Adipocyte (in vitro differentiated cells): ENCODE measurements around the gene LRRC31.

Experiments
- DNase-seq: peaks from one replicate; pipeline ENCODE4 v3.0.0-alpha.2; 2015; ENCODE audit warnings: low read depth
- H3K27me3 ChIP-seq: replicated peaks from 2 replicates; pipeline ENCODE4 v1.7.0; 2013; ENCODE audit warnings: mild to moderate bottlenecking, low read length, moderate library complexity; ENCODE audit not compliant: control insufficient read depth, insufficient read depth
- H3K36me3 ChIP-seq: 2 replicates; pipeline ENCODE4 v1.7.0; 2013; ENCODE audit warnings: low read length, mild to moderate bottlenecking, moderate library complexity; ENCODE audit not compliant: control insufficient read depth, insufficient read depth, severe bottlenecking
- H3K4me1 ChIP-seq: 2 replicates; pipeline ENCODE4 v1.7.0; 2013; ENCODE audit warnings: mild to moderate bottlenecking, low read length, moderate library complexity; ENCODE audit not compliant: control insufficient read depth, insufficient read depth
- H3K4me3 ChIP-seq: 2 replicates; pipeline ENCODE4 v1.7.0; 2013; ENCODE audit warnings: mild to moderate bottlenecking, low read length, moderate library complexity
- H3K9ac ChIP-seq: 2 replicates; pipeline ENCODE4 v1.7.0; 2013; ENCODE audit warnings: mild to moderate bottlenecking, low read length, moderate library complexity
- H3K9me3 ChIP-seq: 2 replicates; pipeline ENCODE4 v1.7.0; 2013; ENCODE audit warnings: mild to moderate bottlenecking, low read length, moderate library complexity; ENCODE audit not compliant: control insufficient read depth

LRRC31 gene

DNA sequence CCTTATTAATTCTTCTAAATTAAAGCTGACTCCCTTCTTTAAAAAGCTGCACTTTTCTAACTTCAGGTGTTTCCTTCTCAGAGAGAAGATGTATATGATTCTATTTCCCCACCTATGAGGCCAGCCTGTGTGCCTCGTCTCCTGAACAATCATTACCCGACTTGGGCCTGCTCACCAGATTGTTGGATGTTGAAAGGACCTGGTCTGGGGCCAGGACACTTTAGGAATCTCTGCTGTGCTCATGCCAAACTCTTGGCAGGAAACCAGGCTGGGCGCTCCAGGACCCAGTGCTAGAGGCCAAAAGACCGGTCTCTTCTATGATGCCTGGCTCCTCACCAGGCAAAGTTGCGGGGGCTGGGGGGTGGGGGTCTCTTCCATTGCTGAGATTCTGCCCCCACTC, 16.9 kb upstream of the LRRC31 start:
- H3K9me3 ChIP-seq = no peaks in the 10 kb centered on the region
- peak; percentile 77 for DNase-seq
- peak overlapping the region; percentile 34 for H3K9ac ChIP-seq
- H3K36me3 ChIP-seq = no peaks in the 10 kb centered on the region
- peaks cover 13% of the 10 kb centered on the region for H3K4me1 ChIP-seq
- peak overlapping the region; percentile 12 for H3K4me3 ChIP-seq
- peaks cover 4% of the 10 kb centered on the region for H3K27me3 ChIP-seq

DNA sequence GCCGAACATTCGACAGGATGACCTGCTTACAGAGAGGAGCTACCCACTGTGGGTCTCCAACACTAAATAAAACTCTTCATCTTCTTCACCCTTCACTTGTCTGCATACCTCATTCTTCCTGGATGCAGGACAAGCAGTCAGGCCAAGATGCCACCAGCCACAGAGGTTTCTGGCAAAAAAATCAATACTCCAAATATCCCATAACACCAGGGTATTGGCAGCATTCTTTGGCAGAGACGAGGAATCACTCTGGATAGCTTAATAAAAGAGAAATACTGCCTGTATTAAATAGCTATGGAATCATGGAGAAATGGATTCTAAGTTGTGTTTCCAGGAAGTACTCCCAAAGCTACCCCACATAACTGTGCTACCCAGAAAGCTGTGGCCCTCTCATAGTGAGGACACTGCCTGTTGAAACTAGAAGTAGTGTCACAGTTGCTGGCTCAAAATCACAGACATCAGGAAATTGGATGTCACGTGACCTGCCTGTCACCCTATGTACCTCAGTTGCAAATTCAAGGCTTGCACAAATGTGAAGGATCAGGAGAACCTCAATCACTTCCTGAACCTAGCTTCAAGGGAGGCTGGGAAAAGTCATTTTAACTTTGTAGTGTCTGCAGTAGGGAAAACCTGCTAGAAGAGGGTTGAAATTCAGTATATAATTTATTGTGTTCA, 11.0 kb upstream of the LRRC31 start:
- Histone ChIP-seq H3K9me3 (no peaks in the 10 kb centered on the region), H3K27me3 (no peaks in the 10 kb centered on the region), H3K4me3 (no peak overlapping the region), H3K4me1 (peaks cover 19% of the 10 kb centered on the region), H3K36me3 (no peaks in the 10 kb centered on the region), H3K9ac (no peak overlapping the region)
- no peak for DNase-seq

DNA sequence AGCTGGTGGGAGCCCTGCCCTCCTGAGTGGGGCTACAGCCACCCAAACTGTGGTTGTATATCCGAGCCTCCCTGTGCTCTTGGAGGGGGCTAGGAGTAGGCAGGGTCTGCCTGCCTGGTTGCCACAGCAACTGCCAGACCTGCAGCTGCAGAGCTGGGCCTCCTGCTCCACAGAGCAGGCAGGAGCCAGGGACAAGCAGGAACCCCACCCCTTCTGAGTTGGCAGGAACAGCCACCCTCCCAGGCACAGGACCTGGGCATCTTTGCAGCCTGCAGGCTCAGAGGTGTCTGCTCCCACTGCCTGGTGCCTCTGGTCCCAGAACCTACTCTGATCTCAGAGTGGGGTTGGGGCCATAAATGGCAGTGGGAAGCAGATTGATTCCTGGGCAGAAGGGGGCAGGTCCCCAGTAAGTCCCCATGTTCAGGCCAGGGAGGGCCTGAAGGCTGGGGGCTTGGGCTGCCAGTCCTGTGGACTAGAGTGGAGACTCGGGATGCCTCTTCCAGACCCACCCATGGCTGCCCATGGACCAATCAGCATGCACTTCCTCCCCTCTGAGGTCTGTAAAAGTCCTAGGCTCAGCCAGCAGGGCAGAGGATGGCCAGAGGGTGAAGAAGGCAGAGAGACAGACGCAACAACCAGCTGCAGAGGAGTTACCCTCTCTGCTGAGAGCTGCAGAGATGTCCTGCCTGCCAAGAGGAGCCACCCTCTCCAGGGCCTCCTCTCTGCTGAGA, 10.3 kb upstream of the LRRC31 start:
- no peak overlapping the region for H3K9ac ChIP-seq
- DNase-seq = no peak
- no peak overlapping the region for H3K4me3 ChIP-seq
- no peaks in the 10 kb centered on the region for H3K36me3 ChIP-seq
- no peaks in the 10 kb centered on the region for H3K9me3 ChIP-seq
- H3K4me1 ChIP-seq = peaks cover 16% of the 10 kb centered on the region
- no peaks in the 10 kb centered on the region for H3K27me3 ChIP-seq

DNA sequence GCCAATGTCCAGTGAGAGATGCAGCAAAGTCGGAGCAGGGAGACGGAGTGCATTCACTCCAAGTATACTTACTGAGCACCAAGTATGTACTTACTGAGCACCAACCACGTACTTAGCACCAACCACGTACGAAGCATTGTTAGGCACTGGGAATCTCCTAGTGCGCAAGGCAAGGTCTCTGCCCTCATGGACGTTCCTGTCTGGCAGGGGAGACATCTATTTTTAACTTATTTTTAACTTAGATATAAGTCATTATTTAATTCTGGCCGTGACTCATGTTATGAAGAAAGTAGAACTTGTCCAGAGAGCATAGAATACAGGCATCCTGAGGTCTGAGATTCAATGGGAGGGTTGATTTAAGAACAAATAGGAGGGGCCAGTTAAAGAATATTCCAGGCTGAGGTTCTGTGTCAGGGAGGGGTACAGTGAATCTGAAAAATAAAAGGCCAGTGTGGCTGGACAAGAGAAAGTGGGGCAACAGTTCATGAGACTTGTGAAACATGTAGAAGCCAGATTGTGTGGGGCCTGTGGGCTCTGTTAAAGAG, 9.3 kb upstream of the LRRC31 start:
- H3K4me1 ChIP-seq = peaks cover 14% of the 10 kb centered on the region
- no peak overlapping the region for H3K4me3 ChIP-seq
- DNase-seq = no peak
- H3K36me3 ChIP-seq = no peaks in the 10 kb centered on the region
- no peak overlapping the region for H3K9ac ChIP-seq
- no peaks in the 10 kb centered on the region for H3K27me3 ChIP-seq
- no peaks in the 10 kb centered on the region for H3K9me3 ChIP-seq

DNA sequence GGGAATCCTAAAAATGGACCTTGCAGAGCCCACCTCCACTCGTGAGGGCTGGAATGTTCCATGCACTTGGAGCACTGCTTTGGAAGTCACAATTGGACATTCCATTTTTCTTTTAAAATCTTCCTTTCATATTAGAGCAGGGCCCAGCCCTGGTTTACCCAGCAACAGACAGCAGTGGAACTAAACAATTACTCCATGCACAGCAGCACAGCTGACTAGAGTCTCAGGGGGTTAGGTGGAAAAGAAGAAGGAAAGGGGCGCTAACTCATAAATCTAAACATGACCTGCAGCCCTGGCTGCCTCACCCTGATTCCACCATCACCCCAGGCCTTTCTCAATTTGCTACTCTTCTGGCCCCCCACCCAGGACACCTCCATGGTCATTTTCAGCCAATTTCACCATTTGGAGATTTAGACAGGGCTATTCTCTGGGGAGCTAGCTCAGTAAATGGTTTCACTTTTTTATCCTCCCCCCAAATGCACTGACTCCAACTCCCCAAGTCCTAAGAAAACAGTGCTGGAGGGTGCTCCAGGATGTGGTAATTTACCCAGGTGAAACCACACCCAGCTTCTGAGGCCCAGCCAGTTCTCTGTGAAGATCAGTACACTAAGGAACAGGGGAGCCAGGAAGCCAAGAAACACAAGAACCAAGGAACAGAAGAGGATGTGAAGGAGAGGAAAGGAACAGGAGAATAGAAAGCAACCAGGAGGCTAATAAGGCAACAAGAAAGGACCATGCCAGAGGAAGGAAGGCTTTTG, 1.6 kb upstream of the LRRC31 start:
- H3K4me3 ChIP-seq = no peak overlapping the region
- no peak overlapping the region for H3K9ac ChIP-seq
- H3K36me3 ChIP-seq = no peaks in the 10 kb centered on the region
- H3K27me3 ChIP-seq = no peaks in the 10 kb centered on the region
- H3K9me3 ChIP-seq = no peaks in the 10 kb centered on the region
- H3K4me1 ChIP-seq = peaks cover 11% of the 10 kb centered on the region
- DNase-seq = no peak

DNA sequence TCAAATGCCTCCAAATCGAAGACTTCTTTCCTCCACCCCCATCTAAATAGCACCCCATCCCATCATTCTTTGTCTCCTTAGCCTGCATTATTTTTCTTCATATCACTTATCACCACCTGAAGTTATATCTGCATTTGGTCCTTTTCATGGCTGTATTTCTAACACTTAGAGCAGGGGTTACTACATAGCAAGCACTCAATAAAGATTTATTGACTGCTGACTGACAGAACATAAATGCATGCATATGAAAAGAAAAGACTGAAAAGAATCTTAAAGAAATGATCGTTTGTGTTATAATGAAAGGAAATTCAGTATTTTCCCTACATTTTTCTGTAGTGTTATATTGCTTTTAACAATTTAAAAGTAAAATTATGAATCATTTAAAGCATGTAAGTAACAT, 1.4 kb downstream of the LRRC31 start:
- H3K27me3 ChIP-seq = no peaks in the 10 kb centered on the region
- no peak overlapping the region for H3K9ac ChIP-seq
- no peak overlapping the region for H3K4me3 ChIP-seq
- no peaks in the 10 kb centered on the region for H3K36me3 ChIP-seq
- no peak for DNase-seq
- H3K4me1 ChIP-seq = peaks cover 14% of the 10 kb centered on the region
- no peaks in the 10 kb centered on the region for H3K9me3 ChIP-seq

DNA sequence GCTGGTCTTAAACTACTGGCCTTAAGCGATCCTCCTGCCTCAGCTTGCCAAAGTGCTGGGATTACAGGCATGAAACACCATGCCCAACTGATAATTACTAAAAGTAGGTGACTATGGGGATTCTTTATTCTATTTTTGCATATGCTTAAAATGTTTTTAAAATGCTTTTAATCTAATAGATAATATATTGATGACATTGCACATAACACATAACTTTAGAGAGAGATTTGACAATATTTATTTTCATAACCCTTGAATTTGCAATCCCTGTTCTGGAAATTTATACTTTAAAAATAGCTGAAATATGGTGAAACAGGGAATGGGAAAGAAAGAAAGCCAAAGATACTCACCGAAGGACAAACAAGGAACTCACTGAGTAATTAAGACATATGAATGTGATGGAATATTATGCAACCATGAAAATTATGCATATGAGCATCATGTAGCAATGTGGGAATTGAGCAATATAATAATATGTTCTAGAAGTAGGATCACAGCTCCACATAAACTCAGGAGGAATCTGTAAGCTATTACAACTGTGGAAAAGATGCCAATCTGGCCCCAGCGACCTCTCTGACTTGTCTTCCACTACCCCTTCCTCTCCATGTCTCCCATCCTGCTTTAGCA, 2.0 kb downstream of the LRRC31 start:
- no peak for DNase-seq
- H3K27me3 ChIP-seq = no peaks in the 10 kb centered on the region
- no peak overlapping the region for H3K9ac ChIP-seq

DNA sequence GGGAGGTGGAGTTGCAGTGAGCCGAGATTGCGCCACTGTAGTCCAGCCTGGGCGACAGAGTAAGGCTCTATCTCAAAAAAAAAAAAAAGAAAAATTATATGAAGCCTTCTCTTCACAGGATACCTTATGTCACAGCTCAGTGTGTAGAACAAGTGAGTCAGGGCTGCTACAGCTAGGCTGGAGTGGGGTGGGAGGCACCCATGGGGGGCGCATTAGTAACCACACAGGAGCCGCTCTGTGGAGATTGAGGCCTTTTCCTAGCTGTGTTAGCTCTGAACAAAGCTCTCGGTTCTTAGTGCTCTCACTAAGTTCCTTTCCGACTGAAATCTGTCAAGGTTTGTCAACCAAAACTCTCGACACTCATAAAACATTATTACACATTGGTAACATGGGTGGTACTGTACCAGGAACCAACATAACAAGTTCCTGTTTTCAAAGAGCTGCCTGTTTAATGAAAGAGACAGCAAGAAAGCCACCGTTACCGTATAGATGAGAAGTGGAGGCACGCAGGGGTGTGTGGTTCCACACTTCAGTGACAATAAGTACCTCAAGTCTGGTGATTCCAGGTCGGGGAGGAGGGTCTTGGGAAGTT, 4.5 kb downstream of the LRRC31 start:
- no peak for DNase-seq
- Histone ChIP-seq H3K36me3 (no peaks in the 10 kb centered on the region), H3K4me3 (no peak overlapping the region), H3K27me3 (peaks cover 3% of the 10 kb centered on the region), H3K9ac (no peak overlapping the region), H3K9me3 (no peaks in the 10 kb centered on the region), H3K4me1 (peaks cover 12% of the 10 kb centered on the region)

More for the DNA sequence above, 2.0 kb downstream of the LRRC31 start:
- no peaks in the 10 kb centered on the region for H3K36me3 ChIP-seq
- H3K9me3 ChIP-seq = no peaks in the 10 kb centered on the region
- H3K4me3 ChIP-seq = no peak overlapping the region
- H3K4me1 ChIP-seq = peaks cover 14% of the 10 kb centered on the region

DNA sequence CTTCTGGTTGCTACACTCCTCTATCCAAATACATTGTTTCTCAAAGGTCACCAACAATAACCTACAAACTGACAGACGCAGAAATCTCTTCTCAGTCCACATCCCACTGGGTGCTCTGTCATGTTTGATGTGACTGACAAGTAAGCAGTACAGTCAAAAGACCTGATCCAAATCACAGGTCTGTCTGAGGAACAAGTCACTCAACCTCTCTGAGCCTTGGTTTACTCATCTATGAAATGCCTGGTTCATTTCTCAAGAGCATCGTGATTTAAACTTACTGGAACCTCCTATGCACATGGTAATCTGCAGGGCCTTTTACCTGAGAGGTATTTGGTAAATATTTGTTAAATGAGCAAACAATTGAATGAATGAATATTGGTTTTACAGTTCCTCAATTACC, 5.5 kb downstream of the LRRC31 start:
- Histone ChIP-seq H3K36me3 (no peaks in the 10 kb centered on the region), H3K4me1 (peaks cover 3% of the 10 kb centered on the region), H3K27me3 (peaks cover 3% of the 10 kb centered on the region), H3K9me3 (no peaks in the 10 kb centered on the region), H3K4me3 (no peak overlapping the region), H3K9ac (no peak overlapping the region)
- DNase-seq = no peak

DNA sequence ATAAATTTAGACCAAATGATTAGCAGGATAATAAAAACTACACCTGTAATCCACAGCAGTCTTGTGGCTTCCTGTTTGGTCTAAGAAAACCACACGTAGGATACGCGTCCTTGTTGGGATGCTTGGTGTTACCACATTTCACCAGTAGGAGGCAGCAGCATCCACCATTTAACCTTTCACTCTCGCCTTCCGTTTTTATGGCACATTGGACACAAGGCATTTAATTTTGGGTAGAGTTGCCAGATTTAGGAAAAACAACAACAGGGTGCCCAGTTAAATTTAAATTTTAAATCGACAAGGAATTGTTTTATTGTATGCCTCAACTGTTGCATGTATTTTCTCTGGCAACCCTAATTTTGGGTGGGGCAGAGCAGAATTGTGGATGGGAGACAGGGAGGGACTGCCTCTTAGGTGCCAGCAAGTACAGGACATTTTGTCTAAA, 6.3 kb downstream of the LRRC31 start:
- DNase-seq = peak; percentile 83
- no peaks in the 10 kb centered on the region for H3K36me3 ChIP-seq
- H3K4me1 ChIP-seq = peaks cover 3% of the 10 kb centered on the region
- H3K4me3 ChIP-seq = no peak overlapping the region
- peaks cover 3% of the 10 kb centered on the region for H3K27me3 ChIP-seq
- H3K9ac ChIP-seq = no peak overlapping the region
- H3K9me3 ChIP-seq = no peaks in the 10 kb centered on the region
